Activated CD4-positive, alpha-beta T cell treated with anti-CD3 and anti-CD28 coated beads for 4 hours (primary cell): Measurements from ENCODE around the gene LYRM2.

Experiments used
- DNase-seq, 2 donors: peaks; one replicate each; pipeline ENCODE4 v3.0.0-alpha.2; 2020

LYRM2 gene

GRCh38 chr6:89638320-89639195 lies at the start of gene LYRM2:
LYRM2 (minus strand) TSS chr6:89638747; CDS start chr6:89638716, 31 bp downstream.
- peak; percentile 88 to 89 for DNase-seq

- DNase-seq, result no peak
Observed at GRCh38 chr6:89688328-89688727, 49.8 kb upstream of the LYRM2 start.

GRCh38 chr6:89685311-89685710 lies 46.8 kb upstream of the LYRM2 start:
- DNase-seq, result no peak

- DNase-seq, result no peak
Observed at GRCh38 chr6:89682991-89683390, 44.4 kb upstream of the LYRM2 start.

GRCh38 chr6:89681983-89682564 lies 43.5 kb upstream of the LYRM2 start:
- no peak for DNase-seq

- no peak for DNase-seq
Observed at GRCh38 chr6:89680551-89680950, 42.0 kb upstream of the LYRM2 start.

- no peak for DNase-seq
Observed at GRCh38 chr6:89680150-89680549, 41.6 kb upstream of the LYRM2 start.

- DNase-seq, result no peak
Observed at GRCh38 chr6:89679215-89680120, 40.9 kb upstream of the LYRM2 start.

- no peak for DNase-seq
Observed at GRCh38 chr6:89678531-89678930, 40.0 kb upstream of the LYRM2 start.

- no peak for DNase-seq
Observed at GRCh38 chr6:89675949-89676748, 37.6 kb upstream of the LYRM2 start.

- no peak for DNase-seq
Observed at GRCh38 chr6:89670935-89671565, 32.5 kb upstream of the LYRM2 start.

- DNase-seq, result no peak
Observed at GRCh38 chr6:89669002-89669401, 30.5 kb upstream of the LYRM2 start.

- DNase-seq, result no peak
Observed at GRCh38 chr6:89667872-89668556, 29.5 kb upstream of the LYRM2 start.

- no peak for DNase-seq
Observed at GRCh38 chr6:89662659-89663223, 24.2 kb upstream of the LYRM2 start.

- no peak for DNase-seq
Observed at GRCh38 chr6:89661559-89661958, 23.0 kb upstream of the LYRM2 start.

GRCh38 chr6:89660981-89661380 lies 22.4 kb upstream of the LYRM2 start:
- no peak for DNase-seq

- no peak for DNase-seq
Observed at GRCh38 chr6:89657445-89658158, 19.1 kb upstream of the LYRM2 start.

- DNase-seq, result no peak
Observed at GRCh38 chr6:89655122-89655521, 16.6 kb upstream of the LYRM2 start.

- no peak for DNase-seq
Observed at GRCh38 chr6:89650579-89650978, 12.0 kb upstream of the LYRM2 start.

- no peak for DNase-seq
Observed at GRCh38 chr6:89649682-89650081, 11.1 kb upstream of the LYRM2 start.
